GM19463 (cell line): ENCODE measurements around the gene TECPR1.

Source experiments
- ATAC-seq: cut with Tn5 transposase; IDR thresholded peaks from one replicate; pipeline ENCODE4 v1.9.1; 2021; ENCODE audit warnings: mild to moderate bottlenecking, moderate library complexity; ENCODE audit not compliant: unreplicated experiment

TECPR1 gene

GRCh38 chr7:98170966-98171365 lies 81.1 kb downstream of the TECPR1 start:
- no peak for ATAC-seq

- ATAC-seq: no peak
Measured at GRCh38 chr7:98168904-98169621, 83.0 kb downstream of the TECPR1 start.

GRCh38 chr7:98168181-98168903 lies 83.7 kb downstream of the TECPR1 start:
- ATAC-seq: peak; percentile 59

GRCh38 chr7:98167653-98168052 lies 84.4 kb downstream of the TECPR1 start:
- ATAC-seq: no peak

GRCh38 chr7:98166668-98166970 lies 85.4 kb downstream of the TECPR1 start:
- ATAC-seq: no peak

- peak; percentile 66 for ATAC-seq
Measured at GRCh38 chr7:98165827-98166667, 86.0 kb downstream of the TECPR1 start.
